MM.1S (cell line): ENCODE results near the gene CFAP58.

Experiments
- DNase-seq: peaks from one replicate; pipeline ENCODE4 v3.0.0-alpha.2; 2015
- H2AFZ ChIP-seq: fragments of 300-600 bp; sonication (generic); 2 replicates; pipeline ENCODE4 v1.6.0; 2016; ENCODE audit warnings: antibody characterized with exemption, low read length
- H3F3A ChIP-seq: fragments of 300-600 bp; sonication (generic); 2 replicates; pipeline ENCODE4 v1.6.1; 2016; ENCODE audit warnings: mild to moderate bottlenecking, antibody characterized with exemption, low read length, moderate library complexity, mixed read lengths; ENCODE audit not compliant: insufficient read depth
- H3K27ac ChIP-seq: fragments of 300-600 bp; sonication (generic); 2 replicates; pipeline ENCODE4 v1.5.1; 2016; ENCODE audit warnings: mild to moderate bottlenecking, low read length
- H3K27me3 ChIP-seq: fragments of 300-600 bp; sonication (generic); replicated peaks from 2 replicates; pipeline ENCODE4 v1.6.0; 2016; ENCODE audit warnings: low read length; ENCODE audit not compliant: insufficient read depth
- H3K36me3 ChIP-seq: fragments of 300-600 bp; sonication (generic); replicated peaks from 2 replicates; pipeline ENCODE4 v1.6.1; 2016; ENCODE audit warnings: mild to moderate bottlenecking, low read length, mixed read lengths; ENCODE audit not compliant: insufficient read depth
- H3K4me1 ChIP-seq: fragments of 300-600 bp; sonication (generic); 2 replicates; pipeline ENCODE4 v1.6.1; 2016; ENCODE audit warnings: low read length, mixed read lengths
- H3K4me2 ChIP-seq: fragments of 300-600 bp; sonication (generic); 2 replicates; pipeline ENCODE4 v1.6.0; 2016; ENCODE audit warnings: low read depth, low read length
- H3K4me3 ChIP-seq: fragments of 300-600 bp; sonication (generic); 2 replicates; pipeline ENCODE4 v1.5.1; 2016; ENCODE audit warnings: low read length, mixed read lengths
- H3K79me2 ChIP-seq: fragments of 300-600 bp; sonication (generic); 2 replicates; pipeline ENCODE4 v1.6.1; 2016; ENCODE audit warnings: mixed run types, low read length, mixed read lengths
- H3K9ac ChIP-seq: fragments of 300-600 bp; sonication (generic); 2 replicates; pipeline ENCODE4 v1.6.1; 2016; ENCODE audit warnings: low read length, mixed read lengths
- H3K9me2 ChIP-seq: fragments of 300-600 bp; sonication (generic); replicated peaks from 2 replicates; pipeline ENCODE4 v1.6.1; 2016; ENCODE audit warnings: mild to moderate bottlenecking, low read length, mixed read lengths; ENCODE audit not compliant: insufficient read depth
- H3K9me3 ChIP-seq: fragments of 300-600 bp; sonication (generic); replicated peaks from 2 replicates; pipeline ENCODE4 v1.6.1; 2016; ENCODE audit warnings: mild to moderate bottlenecking, low read length, mixed read lengths; ENCODE audit not compliant: insufficient read depth
- H4K20me1 ChIP-seq: fragments of 300-600 bp; sonication (generic); 2 replicates; pipeline ENCODE4 v1.6.1; 2016; ENCODE audit warnings: mild to moderate bottlenecking, low read length, moderate library complexity, mixed read lengths; ENCODE audit not compliant: insufficient read depth
- EZH2 ChIP-seq: fragments of 300-600 bp; sonication (generic); optimal IDR thresholded peaks from 2 replicates; pipeline ENCODE3; 2017; ENCODE audit warnings: low read depth, mild to moderate bottlenecking, antibody characterized with exemption, low read length, mixed read lengths
- EZH2phosphoT487 ChIP-seq: fragments of 300-600 bp; sonication (generic); IDR thresholded peaks from 2 replicates; pipeline ENCODE4 v1.6.1; 2018; ENCODE audit warnings: antibody characterized with exemption, low read length
- TF ChIP-seq, protein P1 (sequence below): fragments of 300-600 bp; sonication (generic); IDR thresholded peaks from 2 replicates; pipeline ENCODE4 v1.5.1; 2016; ENCODE audit warnings: antibody characterized with exemption, low read length, mixed read lengths

Gene CFAP58

DNA sequence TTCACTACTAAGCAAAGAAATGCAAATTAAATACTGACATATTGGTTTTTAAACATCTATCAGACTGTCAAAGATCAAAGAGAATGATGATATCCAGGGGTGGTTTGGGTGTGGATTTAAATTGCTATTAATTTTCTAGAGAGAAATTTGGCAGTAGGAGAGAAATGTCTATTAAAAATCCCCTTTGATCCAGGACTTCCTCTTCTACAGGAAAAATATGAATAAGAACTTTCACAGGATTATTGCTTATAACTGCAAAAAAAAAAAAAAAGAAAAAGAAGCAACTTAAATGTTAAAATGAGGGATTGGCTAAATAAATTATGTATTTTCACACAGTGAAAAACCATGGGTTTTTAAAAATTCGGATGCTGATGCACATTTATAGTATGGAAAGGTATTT, 21.0 kb downstream of the CFAP58 start:
- Histone ChIP-seq H3K4me1 (no peaks in the 10 kb centered on the region), H3K36me3 (no peaks in the 10 kb centered on the region), H2AFZ (no peak overlapping the region), H3K9me3 (no peaks in the 10 kb centered on the region), H4K20me1 (no peaks in the 10 kb centered on the region), H3K9me2 (no peaks in the 10 kb centered on the region), H3K4me3 (no peak overlapping the region), H3K79me2 (no peaks in the 10 kb centered on the region), H3K27ac (no peak overlapping the region), H3K9ac (no peak overlapping the region), H3K4me2 (no peak overlapping the region), H3K27me3 (no peaks in the 10 kb centered on the region), H3F3A (no peaks in the 10 kb centered on the region)
- DNase-seq = no peak
- TF ChIP-seq EZH2phosphoT487 (no peak), EZH2 (no peak)
- TF ChIP-seq, protein P1, sequence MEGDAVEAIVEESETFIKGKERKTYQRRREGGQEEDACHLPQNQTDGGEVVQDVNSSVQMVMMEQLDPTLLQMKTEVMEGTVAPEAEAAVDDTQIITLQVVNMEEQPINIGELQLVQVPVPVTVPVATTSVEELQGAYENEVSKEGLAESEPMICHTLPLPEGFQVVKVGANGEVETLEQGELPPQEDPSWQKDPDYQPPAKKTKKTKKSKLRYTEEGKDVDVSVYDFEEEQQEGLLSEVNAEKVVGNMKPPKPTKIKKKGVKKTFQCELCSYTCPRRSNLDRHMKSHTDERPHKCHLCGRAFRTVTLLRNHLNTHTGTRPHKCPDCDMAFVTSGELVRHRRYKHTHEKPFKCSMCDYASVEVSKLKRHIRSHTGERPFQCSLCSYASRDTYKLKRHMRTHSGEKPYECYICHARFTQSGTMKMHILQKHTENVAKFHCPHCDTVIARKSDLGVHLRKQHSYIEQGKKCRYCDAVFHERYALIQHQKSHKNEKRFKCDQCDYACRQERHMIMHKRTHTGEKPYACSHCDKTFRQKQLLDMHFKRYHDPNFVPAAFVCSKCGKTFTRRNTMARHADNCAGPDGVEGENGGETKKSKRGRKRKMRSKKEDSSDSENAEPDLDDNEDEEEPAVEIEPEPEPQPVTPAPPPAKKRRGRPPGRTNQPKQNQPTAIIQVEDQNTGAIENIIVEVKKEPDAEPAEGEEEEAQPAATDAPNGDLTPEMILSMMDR = no peak

DNA sequence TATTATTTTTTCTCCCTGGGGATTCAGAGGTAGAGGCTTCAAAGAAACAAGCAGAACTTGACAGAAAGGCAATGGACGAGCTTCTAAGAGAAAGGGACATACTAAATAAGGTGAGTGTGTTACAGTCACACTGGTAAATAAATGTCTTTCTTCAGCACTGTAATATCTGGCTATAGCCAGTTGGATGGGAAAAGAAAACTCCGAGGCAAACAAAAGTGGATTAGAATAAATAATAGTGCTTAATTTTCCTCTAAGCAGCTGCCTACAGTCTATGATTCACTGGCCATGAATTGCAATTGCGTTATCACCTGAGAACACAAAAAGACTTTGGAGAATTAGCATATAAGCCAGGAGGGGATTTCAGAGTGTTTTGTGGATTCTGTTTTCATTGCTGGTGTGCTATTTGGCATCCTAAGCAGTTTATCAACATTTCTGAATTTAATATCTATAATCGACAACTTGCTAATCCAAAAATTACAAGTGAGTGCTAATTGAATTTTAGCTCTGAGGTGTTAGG, 23.2 kb downstream of the CFAP58 start:
- DNase-seq = no peak
- Histone ChIP-seq H3K4me3 (no peak overlapping the region), H3K9ac (no peak overlapping the region), H4K20me1 (no peaks in the 10 kb centered on the region), H3K79me2 (no peaks in the 10 kb centered on the region), H2AFZ (no peak overlapping the region), H3K36me3 (no peaks in the 10 kb centered on the region), H3K27me3 (no peaks in the 10 kb centered on the region), H3K27ac (no peak overlapping the region), H3K9me3 (no peaks in the 10 kb centered on the region), H3K4me2 (no peak overlapping the region), H3K9me2 (no peaks in the 10 kb centered on the region), H3F3A (no peaks in the 10 kb centered on the region), H3K4me1 (no peaks in the 10 kb centered on the region)
- TF ChIP-seq EZH2 (no peak), EZH2phosphoT487 (no peak)
- TF ChIP-seq, protein P1 = no peak

DNA sequence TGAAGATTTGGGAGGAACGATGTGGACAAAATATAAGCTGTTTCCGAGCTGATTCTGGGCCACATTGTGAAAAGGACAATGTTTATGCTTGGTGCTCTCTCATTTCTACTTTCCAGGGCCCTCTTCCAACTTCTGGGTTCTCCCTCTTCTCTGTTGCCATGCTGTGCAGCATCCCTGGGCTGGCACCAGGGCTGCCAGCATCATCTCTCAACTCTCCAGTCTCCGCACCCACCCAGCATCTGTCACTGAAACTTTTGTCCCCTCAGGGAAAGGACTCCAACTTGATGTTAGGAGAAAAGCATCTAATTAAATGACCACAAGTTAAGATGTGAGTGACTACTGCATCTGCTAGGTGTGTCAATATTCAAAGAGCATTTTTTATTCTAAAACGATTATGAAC, 26.7 kb downstream of the CFAP58 start:
- no peaks in the 10 kb centered on the region for H3K9me3 ChIP-seq
- no peak overlapping the region for H2AFZ ChIP-seq
- TF ChIP-seq EZH2 = no peak
- TF ChIP-seq EZH2phosphoT487 = no peak
- TF ChIP-seq, protein P1 = no peak

More for the DNA sequence above, 26.7 kb downstream of the CFAP58 start:
- H3K4me3 ChIP-seq = no peak overlapping the region
- no peak overlapping the region for H3K27ac ChIP-seq
- H3K9me2 ChIP-seq = no peaks in the 10 kb centered on the region
- no peaks in the 10 kb centered on the region for H3K36me3 ChIP-seq
- no peak for DNase-seq
- no peaks in the 10 kb centered on the region for H3K79me2 ChIP-seq
- no peaks in the 10 kb centered on the region for H3K4me1 ChIP-seq
- H4K20me1 ChIP-seq = no peaks in the 10 kb centered on the region
- no peak overlapping the region for H3K9ac ChIP-seq
- no peaks in the 10 kb centered on the region for H3F3A ChIP-seq
- H3K4me2 ChIP-seq = no peak overlapping the region
- no peaks in the 10 kb centered on the region for H3K27me3 ChIP-seq
